Activated B cell treated with CpG ODN at 0.5 μM for 24 hours (primary cell): ENCODE data around the gene CPO. TPM values are rescaled to one million over a fixed set of nuclear protein-coding genes. Genes with fewer than 3 reads are reported as not detected.

Experiments
- ATAC-seq: fragments of 200-7000 bp; cut with Tn5 transposase; one replicate; pipeline ENCODE4 v1.10.0; 2021; ENCODE audit warnings: low read depth, mild to moderate bottlenecking, moderate library complexity
- CTCF ChIA-PET: fragments of 350-600 bp; sonication (Branson Sonifier 250); formaldehyde crosslinking; loops from one replicate; lab custom pipeline; 2021; ENCODE audit warnings: antibody characterized with exemption; lab: Charles Lee
- POLR2A ChIA-PET: fragments of 350-600 bp; sonication (Branson Sonifier 250); formaldehyde crosslinking; loops from one replicate; lab custom pipeline; 2021; ENCODE audit warnings: antibody characterized with exemption; lab: Charles Lee
- DNase-seq: peaks from one replicate; pipeline ENCODE4 v3.0.0; 2022
- H3K27ac Mint-ChIP-seq: one replicate; pipeline ENCODE4 v1.8.0; 2020; ENCODE audit warnings: mixed read lengths
- H3K27me3 Mint-ChIP-seq: one replicate; pipeline ENCODE4 v1.8.0; 2021; ENCODE audit warnings: mixed read lengths
- H3K36me3 Mint-ChIP-seq: one replicate; pipeline ENCODE4 v1.8.0; 2021; ENCODE audit warnings: low read depth, mixed read lengths
- H3K4me1 Mint-ChIP-seq: one replicate; pipeline ENCODE4 v1.8.0; 2021; ENCODE audit warnings: mixed read lengths
- H3K4me3 Mint-ChIP-seq: one replicate; pipeline ENCODE4 v1.8.0; 2020; ENCODE audit warnings: mild to moderate bottlenecking, mixed read lengths
- H3K9me3 Mint-ChIP-seq: one replicate; pipeline ENCODE4 v1.8.0; 2020; ENCODE audit warnings: mixed read lengths
- intact Hi-C: fragments of 100-400 bp; cut with micrococcal nuclease; formaldehyde crosslinking; loops from one replicate; pipeline ENCODE4 v1.15.1; 2024
- total RNA-seq: library from RNA; stranded (reverse); gene quantifications from 2 replicates; pipeline ENCODE4 v1.2.3, GENCODE V29; 2022
- TF ChIP-seq, protein P1 (sequence below): fragments of 200-600 bp; IDR thresholded peaks from one replicate; pipeline ENCODE4 v1.8.0; 2022; ENCODE audit warnings: antibody characterized with exemption, mild to moderate bottlenecking

The CPO gene
- total RNA-seq, 1 donor from 2014 or later: not detected

DNA sequence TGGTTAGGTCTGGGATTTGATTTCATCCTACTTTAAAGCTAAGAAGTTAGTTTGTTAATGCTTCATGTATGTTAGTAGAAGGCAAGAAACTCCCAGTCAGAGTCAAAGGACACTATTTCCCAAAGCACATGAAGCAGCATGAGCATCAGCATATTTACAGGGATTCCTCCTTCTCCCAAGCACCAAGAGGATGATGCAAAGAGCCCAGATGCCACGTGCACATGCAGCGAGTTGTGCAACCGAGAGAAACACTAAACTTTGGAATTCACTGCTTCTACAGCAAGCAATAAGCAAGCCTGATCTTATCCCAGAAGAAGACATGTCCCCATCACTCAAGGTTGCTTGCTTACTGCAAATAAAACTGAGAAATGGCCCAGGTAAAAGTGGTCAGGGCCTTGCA is 32.5 kb downstream of the CPO start:
- Mint-ChIP-seq H3K9me3 (no peaks in the 10 kb centered on the region), H3K27me3 (peaks cover 17% of the 10 kb centered on the region), H3K4me1 (no peaks in the 10 kb centered on the region), H3K4me3 (no peak overlapping the region), H3K36me3 (no peaks in the 10 kb centered on the region), H3K27ac (no peak overlapping the region)
- POLR2A ChIA-PET: no interaction called here
- no peak for ATAC-seq
- CTCF ChIA-PET: no interaction called here
- TF ChIP-seq, protein P1, sequence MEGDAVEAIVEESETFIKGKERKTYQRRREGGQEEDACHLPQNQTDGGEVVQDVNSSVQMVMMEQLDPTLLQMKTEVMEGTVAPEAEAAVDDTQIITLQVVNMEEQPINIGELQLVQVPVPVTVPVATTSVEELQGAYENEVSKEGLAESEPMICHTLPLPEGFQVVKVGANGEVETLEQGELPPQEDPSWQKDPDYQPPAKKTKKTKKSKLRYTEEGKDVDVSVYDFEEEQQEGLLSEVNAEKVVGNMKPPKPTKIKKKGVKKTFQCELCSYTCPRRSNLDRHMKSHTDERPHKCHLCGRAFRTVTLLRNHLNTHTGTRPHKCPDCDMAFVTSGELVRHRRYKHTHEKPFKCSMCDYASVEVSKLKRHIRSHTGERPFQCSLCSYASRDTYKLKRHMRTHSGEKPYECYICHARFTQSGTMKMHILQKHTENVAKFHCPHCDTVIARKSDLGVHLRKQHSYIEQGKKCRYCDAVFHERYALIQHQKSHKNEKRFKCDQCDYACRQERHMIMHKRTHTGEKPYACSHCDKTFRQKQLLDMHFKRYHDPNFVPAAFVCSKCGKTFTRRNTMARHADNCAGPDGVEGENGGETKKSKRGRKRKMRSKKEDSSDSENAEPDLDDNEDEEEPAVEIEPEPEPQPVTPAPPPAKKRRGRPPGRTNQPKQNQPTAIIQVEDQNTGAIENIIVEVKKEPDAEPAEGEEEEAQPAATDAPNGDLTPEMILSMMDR: no peak
- DNase-seq: no peak
- intact Hi-C loops: no loop called here

DNA sequence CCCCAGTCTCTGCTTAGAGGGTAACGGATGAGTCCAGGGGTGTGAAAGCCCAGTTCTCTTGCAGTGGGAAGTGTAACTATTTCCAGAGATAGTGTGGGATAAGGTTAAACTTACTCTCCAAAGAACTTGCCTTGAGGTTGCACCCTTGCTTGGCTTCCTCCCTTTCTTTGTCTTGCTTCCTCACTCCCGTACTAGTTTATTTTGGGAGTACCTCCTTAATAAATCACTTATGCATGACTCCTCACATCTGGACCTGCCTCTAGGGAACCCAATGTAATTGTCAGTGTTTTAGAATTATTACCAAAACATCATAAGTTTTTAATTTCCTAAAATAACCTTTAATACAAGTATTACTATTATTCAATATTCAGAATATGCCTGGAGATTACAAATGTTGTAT is 35.2 kb downstream of the CPO start:
- TF ChIP-seq, protein P1: no peak
- POLR2A ChIA-PET: no interaction called here
- no peak for DNase-seq
- Mint-ChIP-seq H3K4me1 (no peaks in the 10 kb centered on the region), H3K36me3 (no peaks in the 10 kb centered on the region), H3K27me3 (peaks cover 12% of the 10 kb centered on the region), H3K27ac (no peak overlapping the region), H3K4me3 (no peak overlapping the region), H3K9me3 (no peaks in the 10 kb centered on the region)
- no peak for ATAC-seq
- CTCF ChIA-PET: no interaction called here
- intact Hi-C loops: no loop called here

DNA sequence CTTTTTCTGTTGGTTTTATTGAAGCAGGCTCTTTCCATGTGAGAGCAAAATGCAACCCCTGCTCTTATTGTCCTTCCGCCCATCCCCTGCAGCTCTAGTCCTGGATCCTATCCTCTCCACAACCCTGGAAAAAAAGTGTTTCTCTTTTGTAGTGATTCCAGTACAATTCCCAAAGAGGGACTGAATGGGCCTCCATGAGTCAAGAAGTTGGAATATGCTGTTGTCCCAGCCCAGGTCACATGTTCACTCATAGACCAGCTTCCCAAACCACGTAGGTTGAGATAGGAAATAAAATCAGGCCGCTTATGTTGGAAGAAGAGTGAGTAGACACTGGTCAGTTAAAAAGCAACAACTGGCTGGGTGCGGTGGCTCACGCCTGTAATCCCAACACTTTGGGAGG is 39.4 kb downstream of the CPO start:
- no peaks in the 10 kb centered on the region for H3K4me1 Mint-ChIP-seq
- H3K9me3 Mint-ChIP-seq: no peaks in the 10 kb centered on the region
- DNase-seq (no peak), ATAC-seq (no peak)
- intact Hi-C loops: no loop called here
- peaks cover 12% of the 10 kb centered on the region for H3K27me3 Mint-ChIP-seq
- TF ChIP-seq, protein P1: no peak
- POLR2A ChIA-PET: no interaction called here
- H3K27ac Mint-ChIP-seq: no peak overlapping the region
- no peaks in the 10 kb centered on the region for H3K36me3 Mint-ChIP-seq
- no peak overlapping the region for H3K4me3 Mint-ChIP-seq
- CTCF ChIA-PET: no interaction called here

DNA sequence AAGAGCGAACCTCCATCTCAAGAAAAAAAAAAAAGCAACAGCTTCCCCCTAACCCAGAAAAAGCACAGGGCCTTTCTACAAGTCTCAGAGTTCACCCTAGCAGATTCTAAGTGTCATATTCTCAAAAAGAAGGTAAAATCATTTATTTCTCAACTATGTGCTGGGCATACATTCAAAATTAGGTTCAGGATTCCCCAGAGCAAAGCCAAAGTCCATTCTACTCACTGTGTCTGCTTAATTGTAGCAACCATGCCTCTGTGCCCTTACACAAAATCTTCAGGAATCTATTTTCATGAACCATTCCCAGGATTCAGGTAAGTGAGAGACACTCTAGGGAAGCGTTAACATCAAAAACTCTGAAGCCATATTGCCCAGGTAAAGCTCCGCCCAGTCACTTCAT is 40.0 kb downstream of the CPO start:
- no peak overlapping the region for H3K4me3 Mint-ChIP-seq
- DNase-seq: no peak
- intact Hi-C loops: no loop called here
- CTCF ChIA-PET: interaction anchor here (1.0 kb wide), 1 partner anchor 767 kb away, joined by 3 read pairs; no protein-coding TSS in a partner anchor
- H3K4me1 Mint-ChIP-seq: no peaks in the 10 kb centered on the region
- H3K27me3 Mint-ChIP-seq: peaks cover 9% of the 10 kb centered on the region
- no peaks in the 10 kb centered on the region for H3K9me3 Mint-ChIP-seq
- no peak overlapping the region for H3K27ac Mint-ChIP-seq
- no peak for ATAC-seq
- TF ChIP-seq, protein P1: no peak
- no peaks in the 10 kb centered on the region for H3K36me3 Mint-ChIP-seq
- POLR2A ChIA-PET: no interaction called here

DNA sequence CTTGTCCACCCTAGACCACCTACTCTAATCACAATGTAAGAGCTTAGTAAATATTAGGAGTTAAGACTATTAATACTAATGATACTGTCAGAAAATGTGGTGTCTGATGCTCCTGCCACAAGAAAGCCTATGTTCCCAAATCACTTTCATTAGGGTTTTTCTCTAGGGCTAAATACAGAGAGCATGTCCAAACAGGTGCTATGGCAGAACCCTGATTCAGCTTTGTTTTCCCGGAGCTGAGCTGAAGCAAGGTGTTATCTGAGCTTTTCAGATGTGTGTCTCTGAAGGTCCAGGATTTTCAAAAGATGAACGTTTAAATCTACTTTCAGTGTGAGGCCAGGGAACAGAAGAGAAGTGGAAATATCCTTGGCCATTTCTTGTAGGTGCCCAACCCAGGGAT is 40.6 kb downstream of the CPO start:
- Mint-ChIP-seq H3K27ac (no peak overlapping the region), H3K27me3 (peaks cover 9% of the 10 kb centered on the region), H3K36me3 (no peaks in the 10 kb centered on the region), H3K9me3 (no peaks in the 10 kb centered on the region), H3K4me3 (no peak overlapping the region), H3K4me1 (no peaks in the 10 kb centered on the region)
- TF ChIP-seq, protein P1: no peak
- intact Hi-C loops: no loop called here
- CTCF ChIA-PET: interaction anchor here (1.0 kb wide), 1 partner anchor 766 kb away, joined by 3 read pairs; no protein-coding TSS in a partner anchor
- POLR2A ChIA-PET: no interaction called here
- ATAC-seq (no peak), DNase-seq (no peak)
